ENCODE results near the gene PRKAG2. TPM values are rescaled to one million over a fixed set of nuclear protein-coding genes. Genes with fewer than 3 reads are reported as not detected.

Gene PRKAG2
- total and polyA plus RNA-seq, 10 donors: 15.8 to 50.9 (median 32.8) TPM

GRCh38 chr7:151652111-151652510, 224.8 kb downstream of the PRKAG2 start:
- Histone ChIP-seq H3K4me3 (no peak overlapping the region), H3K4me1 (peaks cover 0 to 12% (median 3%) of the 10 kb centered on the region in 6 donors), H3K27ac (no peak overlapping the region), H3K36me3 (peaks cover 0 to 5% (median 0%) of the 10 kb centered on the region in 6 donors), H3K27me3 (replicated peaks in 1 of 7) (no peaks in the 10 kb centered on the region), H3K9me3 (no peaks in the 10 kb centered on the region)
- DNase-seq: no peak
- TF ChIP-seq POLR2A (IDR thresholded peaks at IDR 0.05) (no peak), CTCF (IDR thresholded peaks at IDR 0.05 in 8 of 11, conservative IDR thresholded peaks at IDR 0.05 in 3 of 11) (no peak), POLR2AphosphoS5 (IDR thresholded peaks at IDR 0.05) (no peak)
- WGBS, 5 donors: 90 to 96% (median 92%) methylated on average over 5 of the region's 5 CpGs
- intact Hi-C loops (cut with DNase I; ENCODE audit: low total_unique reads): loop anchor here (10.0 kb wide), 1 partner anchor 57 kb away; no protein-coding TSS in a partner anchor

GRCh38 chr7:151650161-151650560, 226.8 kb downstream of the PRKAG2 start:
- intact Hi-C loops (cut with DNase I; ENCODE audit: low total_unique reads): loop anchor here (10.0 kb wide), 1 partner anchor 55 kb away; no protein-coding TSS in a partner anchor
- 91 to 100% (median 92%) methylated on average over 4 of the region's 4 CpGs for WGBS, 5 donors
- TF ChIP-seq POLR2AphosphoS5 (IDR thresholded peaks at IDR 0.05) (no peak), CTCF (IDR thresholded peaks at IDR 0.05 in 8 of 11, conservative IDR thresholded peaks at IDR 0.05 in 3 of 11) (no peak), POLR2A (IDR thresholded peaks at IDR 0.05) (no peak)
- H3K4me3 ChIP-seq: no peak overlapping the region
- DNase-seq: no peak
- no peaks in the 10 kb centered on the region for H3K27me3 ChIP-seq (replicated peaks in 1 of 7)
- no peak overlapping the region for H3K27ac ChIP-seq
- H3K9me3 ChIP-seq: peaks cover 0 to 9% (median 5%) of the 10 kb centered on the region in 8 donors
- H3K36me3 ChIP-seq: peaks cover 0 to 5% (median 0%) of the 10 kb centered on the region in 6 donors
- peaks cover 0 to 12% (median 3%) of the 10 kb centered on the region in 6 donors for H3K4me1 ChIP-seq

GRCh38 chr7:151648429-151648828, 228.5 kb downstream of the PRKAG2 start:
- WGBS, 5 donors: 90 to 93% (median 92%) methylated on average over 6 of the region's 6 CpGs
- Histone ChIP-seq H3K27ac (no peak overlapping the region), H3K9me3 (peaks cover 0 to 12% (median 8%) of the 10 kb centered on the region in 8 donors), H3K27me3 (replicated peaks in 1 of 7) (no peaks in the 10 kb centered on the region), H3K36me3 (no peaks in the 10 kb centered on the region), H3K4me3 (no peak overlapping the region), H3K4me1 (peaks cover 0 to 12% (median 3%) of the 10 kb centered on the region in 6 donors)
- DNase-seq: no peak
- intact Hi-C loops (cut with DNase I; ENCODE audit: low total_unique reads): no loop called here
- TF ChIP-seq POLR2AphosphoS5 (IDR thresholded peaks at IDR 0.05) (no peak), CTCF (IDR thresholded peaks at IDR 0.05 in 8 of 11, conservative IDR thresholded peaks at IDR 0.05 in 3 of 11) (no peak), POLR2A (IDR thresholded peaks at IDR 0.05) (no peak)

GRCh38 chr7:151647874-151648273, 229.0 kb downstream of the PRKAG2 start:
- Histone ChIP-seq H3K27ac (no peak overlapping the region), H3K9me3 (peaks cover 0 to 12% (median 8%) of the 10 kb centered on the region in 8 donors), H3K27me3 (replicated peaks in 1 of 7) (no peaks in the 10 kb centered on the region), H3K4me1 (peaks cover 0 to 12% (median 3%) of the 10 kb centered on the region in 6 donors), H3K36me3 (no peaks in the 10 kb centered on the region), H3K4me3 (no peak overlapping the region)
- intact Hi-C loops (cut with DNase I; ENCODE audit: low total_unique reads): no loop called here
- no peak for TF ChIP-seq CTCF (IDR thresholded peaks at IDR 0.05 in 8 of 11, conservative IDR thresholded peaks at IDR 0.05 in 3 of 11)
- TF ChIP-seq POLR2AphosphoS5 (IDR thresholded peaks at IDR 0.05): no peak
- no peak for TF ChIP-seq POLR2A (IDR thresholded peaks at IDR 0.05)
- WGBS, 5 donors: 90 to 94% (median 92%) methylated on average over 3 of the region's 3 CpGs
- DNase-seq: no peak
